Adrenal gland (tissue), 5 donors: ENCODE data around the gene ARVCF.

Experiments used
- CTCF ChIP-seq, 6 experiments: fragments of 450-650 bp in 4 of 6; fragments of 200-600 bp in 2 of 6; sonication (generic) in 1 of 6; IDR thresholded peaks; 1 replicate in 5 of 6; 2 replicates in 1 of 6; pipeline versions ENCODE4 v1.5.1 to v1.8.0; 2016 to 2021; ENCODE audit warnings: antibody characterized with exemption in 6 of 6, mild to moderate bottlenecking in 2 of 6, moderate library complexity in 1 of 6
- POLR2A ChIP-seq, 2 donors: fragments of 450-650 bp; IDR thresholded peaks; one replicate each; pipeline ENCODE4 v1.6.1; 2017; ENCODE audit warnings: antibody characterized with exemption in 2 of 2, mild to moderate bottlenecking in 2 of 2, moderate library complexity in 1 of 2
- donor health status: DM: no; HTN: no; CAD: no.

GRCh38 chr22:19988965-19989724 lies 27.5 kb downstream of the ARVCF start:
- TF ChIP-seq CTCF (IDR thresholded peaks at IDR 0.05) (no peak), POLR2A (IDR thresholded peaks at IDR 0.05) (no peak)
